Fibroblast of lung (primary cell): ENCODE measurements around the gene ACAT2.

ENCODE experiments used
- CTCF ChIP-seq, 2 donors: IDR thresholded peaks in 1 of 2; conservative IDR thresholded peaks in 1 of 2; 1 replicate in 1 of 2; 2 replicates in 1 of 2; pipeline ENCODE4 v1.5.1; 2011 to 2012; ENCODE audit warnings: low read length in 2 of 2, control low read depth in 1 of 2, inconsistent platforms in 1 of 2, low read depth in 1 of 2, mild to moderate bottlenecking in 1 of 2
- EZH2 ChIP-seq: IDR thresholded peaks from 2 replicates; pipeline ENCODE4 v1.5.1; 2012; ENCODE audit warnings: low read length, control low read depth, mild to moderate bottlenecking; ENCODE audit errors: missing control alignments

- TF ChIP-seq EZH2: no peak
- TF ChIP-seq CTCF (conservative IDR thresholded peaks at IDR 0.05 in 1 of 2, IDR thresholded peaks at IDR 0.05 in 1 of 2; ENCODE audit: low read depth in 1 of 2, low read length in 2 of 2): no peak
These were observed 66.2 kb downstream of the ACAT2 start for GRCh38 chr6:159828074-159828473.
